22Rv1 (cell line): ENCODE measurements around the gene SLC36A4.

Experiments used
- ZFX ChIP-seq: fragments of 450-650 bp; IDR thresholded peaks from 2 replicates; pipeline ENCODE4 v1.6.1; 2017; ENCODE audit warnings: antibody characterized with exemption, borderline replicate concordance
- TF ChIP-seq, protein P1 (sequence below): fragments of 450-650 bp; IDR thresholded peaks from 2 replicates; pipeline ENCODE4 v1.5.1; 2017; ENCODE audit warnings: mild to moderate bottlenecking

DNA sequence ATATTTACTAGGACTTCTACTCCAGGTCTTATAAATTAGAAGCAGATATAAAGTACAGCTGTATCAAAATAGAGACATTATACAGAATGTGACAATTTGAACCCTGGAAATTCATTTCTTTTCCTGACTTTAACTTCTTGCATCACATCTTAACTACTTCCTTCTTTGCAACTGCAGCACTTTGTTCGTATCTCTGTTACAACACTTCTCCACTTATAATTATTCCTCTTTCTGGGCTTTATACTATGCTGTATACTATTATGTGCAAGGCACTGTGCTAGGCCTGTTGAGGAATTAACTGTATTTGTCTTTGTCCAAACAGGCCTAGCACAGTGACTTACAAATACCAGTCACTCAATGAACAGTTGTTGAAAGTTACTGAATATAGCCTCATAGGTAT is 1.8 kb upstream of the SLC36A4 start:
- TF ChIP-seq, protein P1, sequence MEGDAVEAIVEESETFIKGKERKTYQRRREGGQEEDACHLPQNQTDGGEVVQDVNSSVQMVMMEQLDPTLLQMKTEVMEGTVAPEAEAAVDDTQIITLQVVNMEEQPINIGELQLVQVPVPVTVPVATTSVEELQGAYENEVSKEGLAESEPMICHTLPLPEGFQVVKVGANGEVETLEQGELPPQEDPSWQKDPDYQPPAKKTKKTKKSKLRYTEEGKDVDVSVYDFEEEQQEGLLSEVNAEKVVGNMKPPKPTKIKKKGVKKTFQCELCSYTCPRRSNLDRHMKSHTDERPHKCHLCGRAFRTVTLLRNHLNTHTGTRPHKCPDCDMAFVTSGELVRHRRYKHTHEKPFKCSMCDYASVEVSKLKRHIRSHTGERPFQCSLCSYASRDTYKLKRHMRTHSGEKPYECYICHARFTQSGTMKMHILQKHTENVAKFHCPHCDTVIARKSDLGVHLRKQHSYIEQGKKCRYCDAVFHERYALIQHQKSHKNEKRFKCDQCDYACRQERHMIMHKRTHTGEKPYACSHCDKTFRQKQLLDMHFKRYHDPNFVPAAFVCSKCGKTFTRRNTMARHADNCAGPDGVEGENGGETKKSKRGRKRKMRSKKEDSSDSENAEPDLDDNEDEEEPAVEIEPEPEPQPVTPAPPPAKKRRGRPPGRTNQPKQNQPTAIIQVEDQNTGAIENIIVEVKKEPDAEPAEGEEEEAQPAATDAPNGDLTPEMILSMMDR: no peak
- TF ChIP-seq ZFX: no peak
